Body of pancreas (tissue), 4 donors: Measurements from ENCODE around the gene LAT.

ENCODE experiments used
- POLR2A ChIP-seq, 3 donors: fragments of 450-650 bp; IDR thresholded peaks; one replicate each; pipeline ENCODE4 v1.6.1; 2016; ENCODE audit warnings: antibody characterized with exemption in 3 of 3, mild to moderate bottlenecking in 2 of 3
- TF ChIP-seq, protein P1 (sequence below), 7 experiments: fragments of 450-650 bp in 4 of 7; fragments of 200-600 bp in 3 of 7; sonication (generic) in 3 of 7; IDR thresholded peaks; one replicate each; pipeline ENCODE4 v1.5.1; 2016 to 2019; ENCODE audit warnings: antibody characterized with exemption in 7 of 7

GRCh38 chr16:29023279-29024277 lies 38.7 kb downstream of the LAT start:
- TF ChIP-seq, protein P1, sequence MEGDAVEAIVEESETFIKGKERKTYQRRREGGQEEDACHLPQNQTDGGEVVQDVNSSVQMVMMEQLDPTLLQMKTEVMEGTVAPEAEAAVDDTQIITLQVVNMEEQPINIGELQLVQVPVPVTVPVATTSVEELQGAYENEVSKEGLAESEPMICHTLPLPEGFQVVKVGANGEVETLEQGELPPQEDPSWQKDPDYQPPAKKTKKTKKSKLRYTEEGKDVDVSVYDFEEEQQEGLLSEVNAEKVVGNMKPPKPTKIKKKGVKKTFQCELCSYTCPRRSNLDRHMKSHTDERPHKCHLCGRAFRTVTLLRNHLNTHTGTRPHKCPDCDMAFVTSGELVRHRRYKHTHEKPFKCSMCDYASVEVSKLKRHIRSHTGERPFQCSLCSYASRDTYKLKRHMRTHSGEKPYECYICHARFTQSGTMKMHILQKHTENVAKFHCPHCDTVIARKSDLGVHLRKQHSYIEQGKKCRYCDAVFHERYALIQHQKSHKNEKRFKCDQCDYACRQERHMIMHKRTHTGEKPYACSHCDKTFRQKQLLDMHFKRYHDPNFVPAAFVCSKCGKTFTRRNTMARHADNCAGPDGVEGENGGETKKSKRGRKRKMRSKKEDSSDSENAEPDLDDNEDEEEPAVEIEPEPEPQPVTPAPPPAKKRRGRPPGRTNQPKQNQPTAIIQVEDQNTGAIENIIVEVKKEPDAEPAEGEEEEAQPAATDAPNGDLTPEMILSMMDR (IDR thresholded peaks at IDR 0.05) = no peak
- TF ChIP-seq POLR2A (IDR thresholded peaks at IDR 0.05) = no peak
